ENCODE measurements around the gene TNXB.

TNXB gene

DNA sequence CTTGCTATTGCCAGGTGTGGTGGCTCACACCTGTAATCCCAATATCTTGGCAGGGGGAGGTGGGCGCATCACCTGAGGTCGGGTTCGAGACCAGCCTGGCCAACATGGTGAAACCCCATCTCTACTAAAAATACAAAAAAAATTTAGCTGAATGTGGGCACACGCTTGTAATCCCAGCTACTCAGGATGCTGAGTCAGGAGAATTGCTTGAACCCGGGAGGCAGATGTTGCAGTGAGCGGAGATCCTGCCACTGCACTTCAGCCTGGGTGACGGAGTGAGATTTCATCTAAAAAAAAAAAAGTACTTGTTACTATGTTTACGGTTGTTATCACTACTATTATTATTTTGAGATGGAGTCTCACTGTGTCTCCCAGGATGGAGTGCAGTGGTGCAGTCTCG is 47.8 kb upstream of the TNXB start:
- peaks cover 17% of the 10 kb centered on the region for H3K79me2 ChIP-seq (ENCODE audit: insufficient read depth, low read length)
- no peak overlapping the region for H3K4me2 ChIP-seq (ENCODE audit: low read depth, low read length, poor library complexity, severe bottlenecking)
- H3K27me3 ChIP-seq (ENCODE audit: insufficient read depth, low read length, poor library complexity, severe bottlenecking): no peaks in the 10 kb centered on the region
- H3K4me3 ChIP-seq (ENCODE audit: low read length, poor library complexity, severe bottlenecking): no peak overlapping the region
- peaks cover 21% of the 10 kb centered on the region for H3K4me1 ChIP-seq (ENCODE audit: insufficient read depth, low read length, poor library complexity, severe bottlenecking)
- no peaks in the 10 kb centered on the region for H4K20me1 ChIP-seq (ENCODE audit: insufficient read depth, low read length, poor library complexity, severe bottlenecking)
- H3K9ac ChIP-seq (ENCODE audit: low read depth, low read length, poor library complexity, severe bottlenecking): no peak overlapping the region
- H3K36me3 ChIP-seq (ENCODE audit: insufficient read depth, low read length): peaks cover 11% of the 10 kb centered on the region; the same call in 1 of the 2 replicates
- no peaks in the 10 kb centered on the region for H3F3A ChIP-seq (ENCODE audit: low read depth)
- TF ChIP-seq, protein P1, sequence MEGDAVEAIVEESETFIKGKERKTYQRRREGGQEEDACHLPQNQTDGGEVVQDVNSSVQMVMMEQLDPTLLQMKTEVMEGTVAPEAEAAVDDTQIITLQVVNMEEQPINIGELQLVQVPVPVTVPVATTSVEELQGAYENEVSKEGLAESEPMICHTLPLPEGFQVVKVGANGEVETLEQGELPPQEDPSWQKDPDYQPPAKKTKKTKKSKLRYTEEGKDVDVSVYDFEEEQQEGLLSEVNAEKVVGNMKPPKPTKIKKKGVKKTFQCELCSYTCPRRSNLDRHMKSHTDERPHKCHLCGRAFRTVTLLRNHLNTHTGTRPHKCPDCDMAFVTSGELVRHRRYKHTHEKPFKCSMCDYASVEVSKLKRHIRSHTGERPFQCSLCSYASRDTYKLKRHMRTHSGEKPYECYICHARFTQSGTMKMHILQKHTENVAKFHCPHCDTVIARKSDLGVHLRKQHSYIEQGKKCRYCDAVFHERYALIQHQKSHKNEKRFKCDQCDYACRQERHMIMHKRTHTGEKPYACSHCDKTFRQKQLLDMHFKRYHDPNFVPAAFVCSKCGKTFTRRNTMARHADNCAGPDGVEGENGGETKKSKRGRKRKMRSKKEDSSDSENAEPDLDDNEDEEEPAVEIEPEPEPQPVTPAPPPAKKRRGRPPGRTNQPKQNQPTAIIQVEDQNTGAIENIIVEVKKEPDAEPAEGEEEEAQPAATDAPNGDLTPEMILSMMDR (conservative IDR thresholded peaks at IDR 0.05; ENCODE audit: low read length): no peak
- no peak for TF ChIP-seq EZH2phosphoT487 (IDR thresholded peaks at IDR 0.05; ENCODE audit: borderline replicate concordance)
- no peaks in the 10 kb centered on the region for H3K9me2 ChIP-seq (replicated peaks; ENCODE audit: low read depth, low read length)
- H3K9me3 ChIP-seq (ENCODE audit: insufficient read depth, low read depth, low read length): no peaks in the 10 kb centered on the region
- no peak overlapping the region for H2AFZ ChIP-seq (ENCODE audit: low read length)

DNA sequence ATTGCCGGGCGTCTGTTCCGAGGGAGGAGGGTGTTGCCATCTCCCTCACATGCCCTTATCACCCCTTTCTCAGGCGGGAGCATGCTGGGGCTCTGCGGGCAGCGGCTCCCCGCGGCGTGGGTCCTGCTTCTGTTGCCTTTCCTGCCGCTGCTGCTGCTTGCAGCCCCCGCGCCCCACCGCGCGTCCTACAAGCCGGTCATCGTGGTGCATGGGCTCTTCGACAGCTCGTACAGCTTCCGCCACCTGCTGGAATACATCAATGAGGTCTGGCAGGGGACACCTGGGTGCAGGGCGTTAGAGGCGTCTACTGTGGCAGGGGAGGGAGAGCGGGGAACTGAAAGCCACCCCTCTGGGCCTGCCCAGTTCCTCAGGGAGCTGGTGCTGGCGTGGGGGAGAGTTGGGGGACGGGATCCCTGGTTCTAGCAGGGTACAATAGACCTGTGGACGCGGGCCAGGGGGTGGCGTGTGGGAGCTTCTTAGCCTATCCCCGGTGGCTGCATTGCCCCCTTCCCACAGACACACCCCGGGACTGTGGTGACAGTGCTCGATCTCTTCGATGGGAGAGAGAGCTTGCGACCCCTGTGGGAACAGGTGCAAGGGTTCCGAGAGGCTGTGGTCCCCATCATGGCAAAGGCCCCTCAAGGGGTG is 45.5 kb upstream of the TNXB start:
- H4K20me1 ChIP-seq (ENCODE audit: insufficient read depth, low read length, poor library complexity, severe bottlenecking): no peaks in the 10 kb centered on the region
- H3K9me3 ChIP-seq (ENCODE audit: insufficient read depth, low read depth, low read length): no peaks in the 10 kb centered on the region
- H3K9ac ChIP-seq (ENCODE audit: low read depth, low read length, poor library complexity, severe bottlenecking): peak overlapping the region; percentile 70
- H3K4me3 ChIP-seq (ENCODE audit: low read length, poor library complexity, severe bottlenecking): peak overlapping the region; percentile 90
- TF ChIP-seq, protein P1 (conservative IDR thresholded peaks at IDR 0.05; ENCODE audit: low read length): peak; percentile 63
- no peak for TF ChIP-seq EZH2phosphoT487 (IDR thresholded peaks at IDR 0.05; ENCODE audit: borderline replicate concordance)
- peak overlapping the region; percentile 93 for H2AFZ ChIP-seq (ENCODE audit: low read length)
- H3K4me2 ChIP-seq (ENCODE audit: low read depth, low read length, poor library complexity, severe bottlenecking): peak overlapping the region; percentile 93
- H3F3A ChIP-seq (ENCODE audit: low read depth): no peaks in the 10 kb centered on the region
- peaks cover 11% of the 10 kb centered on the region; the same call in 1 of the 2 replicates for H3K36me3 ChIP-seq (ENCODE audit: insufficient read depth, low read length)
- peaks cover 21% of the 10 kb centered on the region for H3K4me1 ChIP-seq (ENCODE audit: insufficient read depth, low read length, poor library complexity, severe bottlenecking)
- peaks cover 17% of the 10 kb centered on the region for H3K79me2 ChIP-seq (ENCODE audit: insufficient read depth, low read length)
- no peaks in the 10 kb centered on the region for H3K9me2 ChIP-seq (replicated peaks; ENCODE audit: low read depth, low read length)
- no peaks in the 10 kb centered on the region for H3K27me3 ChIP-seq (ENCODE audit: insufficient read depth, low read length, poor library complexity, severe bottlenecking)

DNA sequence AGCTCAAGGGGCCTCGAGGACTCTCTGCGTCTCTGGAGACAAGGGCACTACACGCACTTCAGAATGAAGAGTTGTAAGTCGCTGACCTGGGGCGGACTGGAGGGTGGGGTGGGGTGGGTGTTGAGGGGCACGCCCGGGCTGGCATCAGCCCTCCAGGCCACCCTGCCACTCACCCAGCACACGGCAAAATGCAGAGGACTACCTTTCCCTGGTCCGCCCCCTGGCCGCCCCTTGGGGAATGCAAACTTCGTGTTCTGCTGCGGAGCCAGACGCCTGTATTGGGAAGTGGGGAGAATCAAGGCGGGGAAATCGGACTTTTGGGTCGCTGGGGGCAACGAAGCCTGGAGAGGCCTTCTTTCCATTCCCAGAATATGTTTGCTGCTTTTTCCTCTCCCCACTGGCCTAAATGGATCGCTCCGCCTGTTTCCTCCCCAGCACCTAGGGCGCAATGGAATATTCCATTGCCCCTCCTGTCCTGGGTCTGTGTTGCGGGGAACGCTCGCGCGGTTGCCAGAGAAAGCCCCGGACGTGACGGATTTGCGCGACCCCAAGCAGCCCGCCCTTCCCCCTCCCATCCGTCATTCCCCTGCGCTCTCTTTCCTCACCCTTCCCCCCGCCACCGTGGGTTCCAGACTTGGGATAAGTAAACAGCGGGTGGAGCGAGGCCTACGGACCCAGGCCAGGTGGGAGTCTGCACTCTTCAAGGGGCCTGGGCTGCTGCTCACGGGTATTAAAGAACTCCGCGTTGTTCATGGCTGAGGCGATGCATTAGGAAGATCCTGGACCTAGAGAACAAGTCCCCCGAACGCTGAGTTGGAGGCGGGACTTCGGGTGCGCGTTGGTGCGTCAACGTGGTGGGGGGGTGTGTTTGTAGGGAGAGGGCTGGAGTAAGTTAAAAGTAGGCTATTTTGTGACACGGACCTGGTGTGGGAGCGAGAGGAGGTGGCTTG is 44.7 kb upstream of the TNXB start, which contains the start of gene PPT2:
PPT2 (plus strand) TSS at position 578 of the 950 bp plus-strand sequence. CDS start 454 bp downstream, outside the sequence.
- H4K20me1 ChIP-seq (ENCODE audit: insufficient read depth, low read length, poor library complexity, severe bottlenecking): no peaks in the 10 kb centered on the region
- no peaks in the 10 kb centered on the region for H3F3A ChIP-seq (ENCODE audit: low read depth)
- TF ChIP-seq, protein P1 (conservative IDR thresholded peaks at IDR 0.05; ENCODE audit: low read length): no peak
- no peak for TF ChIP-seq EZH2phosphoT487 (IDR thresholded peaks at IDR 0.05; ENCODE audit: borderline replicate concordance)
- peak within 1 kb of the TSS; percentile 70 for H3K9ac ChIP-seq (ENCODE audit: low read depth, low read length, poor library complexity, severe bottlenecking)
- H3K27me3 ChIP-seq (ENCODE audit: insufficient read depth, low read length, poor library complexity, severe bottlenecking): no peaks in the 10 kb centered on the region
- H3K9me2 ChIP-seq (replicated peaks; ENCODE audit: low read depth, low read length): no peaks in the 10 kb centered on the region
- peak within 1 kb of the TSS; percentile 93 for H3K4me2 ChIP-seq (ENCODE audit: low read depth, low read length, poor library complexity, severe bottlenecking)
- peak within 1 kb of the TSS; percentile 93 for H2AFZ ChIP-seq (ENCODE audit: low read length)
- H3K79me2 ChIP-seq (ENCODE audit: insufficient read depth, low read length): peaks cover 17% of the 10 kb centered on the region
- peaks cover 21% of the 10 kb centered on the region for H3K4me1 ChIP-seq (ENCODE audit: insufficient read depth, low read length, poor library complexity, severe bottlenecking)
- H3K4me3 ChIP-seq (ENCODE audit: low read length, poor library complexity, severe bottlenecking): peak within 1 kb of the TSS; percentile 90
- no peaks in the 10 kb centered on the region for H3K9me3 ChIP-seq (ENCODE audit: insufficient read depth, low read depth, low read length)
- H3K36me3 ChIP-seq (ENCODE audit: insufficient read depth, low read length): peaks cover 11% of the 10 kb centered on the region; the same call in 1 of the 2 replicates
